Measurements from ENCODE around the gene SCEL.
"Not testable (repeated sequence)": the region's sequence is repeated elsewhere in the genome, so short reads cannot be mapped to it uniquely, and the experiment has no call there.

SCEL gene

GRCh38 chr13:77535448-77535847, at the start of gene SCEL:
Gene SCEL (plus strand): TSS chr13:77535706. CDS start chr13:77555876, 20,170 bp downstream.
- DNase-seq, result no peak

DNA sequence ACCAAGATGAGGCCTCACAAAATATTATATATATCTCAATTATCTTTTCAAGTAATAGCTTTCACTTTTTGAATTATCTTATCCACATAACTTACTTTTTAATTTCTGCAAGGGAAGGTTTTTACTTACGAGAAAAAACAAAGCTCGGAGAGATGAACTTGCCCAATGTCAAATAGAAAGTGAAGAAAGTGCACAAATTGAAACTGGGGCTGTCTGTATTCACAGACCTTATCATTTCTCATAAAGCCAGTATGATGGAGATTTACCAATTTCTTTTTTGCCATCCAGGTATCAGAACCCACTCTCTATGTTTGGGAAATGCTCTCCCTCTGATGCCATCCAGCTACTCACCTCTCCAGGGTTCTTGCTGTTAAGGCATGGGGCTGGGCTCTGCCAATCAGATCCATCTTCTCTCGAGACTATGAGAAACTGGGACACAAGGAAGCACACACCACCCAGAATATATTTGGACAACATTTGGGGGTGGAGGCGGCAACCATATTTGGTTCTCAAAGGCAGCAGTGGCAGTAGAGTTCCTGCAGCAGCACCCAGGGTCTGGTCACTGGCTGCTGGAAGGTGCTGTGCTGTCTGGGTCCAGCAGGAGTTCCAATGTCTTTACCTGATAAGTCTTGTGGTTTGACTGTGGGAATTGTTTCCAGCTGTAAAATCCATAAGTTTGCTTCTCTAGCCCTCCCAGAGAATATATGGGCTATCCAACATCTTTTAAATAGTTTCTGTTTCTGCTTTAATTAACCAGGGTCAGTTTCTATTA, 45.8 kb upstream of the SCEL start:
- DNase-seq, result no peak

- DNase-seq, result no peak
Measured at GRCh38 chr13:77492982-77493381, 42.5 kb upstream of the SCEL start.

GRCh38 chr13:77494226-77494625, 41.3 kb upstream of the SCEL start:
- DNase-seq, result no peak

- DNase-seq, result no peak
Measured at GRCh38 chr13:77497350-77497749, 38.2 kb upstream of the SCEL start.

DNA sequence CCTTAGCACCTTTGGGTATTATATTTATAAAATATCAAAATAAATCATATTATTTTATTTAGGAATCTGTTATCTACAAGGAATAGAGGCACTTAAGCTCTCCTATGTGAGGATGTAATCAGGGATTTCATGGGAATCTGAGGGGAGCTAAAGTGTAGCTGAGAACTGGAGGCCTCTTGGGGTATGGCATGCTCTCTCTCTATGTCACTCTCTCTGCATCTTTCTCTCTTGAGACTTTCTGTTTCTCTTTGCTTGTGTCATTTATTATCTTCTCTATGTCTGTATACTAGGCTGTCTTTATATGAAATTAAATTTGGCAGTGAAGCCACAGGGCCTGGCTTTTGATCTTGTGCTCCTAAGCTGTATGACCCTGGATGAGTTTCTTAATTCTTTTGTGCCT, 37.7 kb upstream of the SCEL start:
- no peak for DNase-seq

DNA sequence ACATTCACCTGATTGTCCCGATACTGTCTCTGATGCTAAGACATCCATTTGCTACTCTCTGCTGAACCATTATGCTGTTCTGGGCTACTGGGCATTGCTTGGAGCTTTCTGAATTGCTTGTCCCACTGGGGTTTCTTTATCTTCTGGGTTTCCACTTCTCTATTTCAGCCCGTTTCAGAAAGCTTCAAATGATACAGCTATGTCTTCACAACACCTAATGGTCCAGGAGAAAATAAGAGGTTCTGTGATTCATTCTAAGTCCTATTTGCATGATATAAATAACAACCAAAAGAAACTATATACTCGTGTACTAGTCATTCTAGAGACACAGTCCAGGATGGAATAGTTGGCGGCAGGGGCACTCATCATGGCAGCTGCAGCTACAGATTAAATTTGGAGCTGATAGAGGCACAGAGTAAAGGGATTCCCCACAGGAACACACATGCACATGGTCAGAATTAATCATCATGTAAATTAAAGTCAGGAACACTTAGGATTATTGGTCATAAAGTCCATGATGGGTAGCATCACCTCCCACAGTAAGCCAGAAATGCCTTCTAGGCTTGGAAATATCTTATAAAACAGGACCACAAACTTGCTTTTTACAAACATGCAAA, 33.3 kb upstream of the SCEL start:
- DNase-seq, result no peak

GRCh38 chr13:77503398-77503797, 32.1 kb upstream of the SCEL start:
- DNase-seq, result no peak

DNA sequence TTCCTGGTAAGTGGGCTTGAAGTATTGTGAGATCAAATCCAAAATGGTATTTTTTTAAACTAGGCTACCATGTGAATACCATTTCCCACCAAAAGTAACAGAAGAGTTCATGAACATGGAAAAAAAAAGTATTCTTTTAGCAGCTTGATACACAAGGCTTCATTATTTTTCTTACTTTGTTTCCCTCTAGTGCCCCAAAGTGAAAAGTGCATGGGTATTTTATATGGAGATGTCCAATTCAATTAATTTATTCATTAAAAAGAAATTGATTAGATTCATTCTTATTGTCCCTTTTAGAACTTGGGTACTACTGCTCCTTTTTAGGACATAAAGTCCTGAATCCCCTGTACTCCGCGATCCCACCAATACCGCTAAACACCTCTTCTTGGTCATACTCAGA, 28.6 kb upstream of the SCEL start:
- DNase-seq, result peak; percentile 15

DNA sequence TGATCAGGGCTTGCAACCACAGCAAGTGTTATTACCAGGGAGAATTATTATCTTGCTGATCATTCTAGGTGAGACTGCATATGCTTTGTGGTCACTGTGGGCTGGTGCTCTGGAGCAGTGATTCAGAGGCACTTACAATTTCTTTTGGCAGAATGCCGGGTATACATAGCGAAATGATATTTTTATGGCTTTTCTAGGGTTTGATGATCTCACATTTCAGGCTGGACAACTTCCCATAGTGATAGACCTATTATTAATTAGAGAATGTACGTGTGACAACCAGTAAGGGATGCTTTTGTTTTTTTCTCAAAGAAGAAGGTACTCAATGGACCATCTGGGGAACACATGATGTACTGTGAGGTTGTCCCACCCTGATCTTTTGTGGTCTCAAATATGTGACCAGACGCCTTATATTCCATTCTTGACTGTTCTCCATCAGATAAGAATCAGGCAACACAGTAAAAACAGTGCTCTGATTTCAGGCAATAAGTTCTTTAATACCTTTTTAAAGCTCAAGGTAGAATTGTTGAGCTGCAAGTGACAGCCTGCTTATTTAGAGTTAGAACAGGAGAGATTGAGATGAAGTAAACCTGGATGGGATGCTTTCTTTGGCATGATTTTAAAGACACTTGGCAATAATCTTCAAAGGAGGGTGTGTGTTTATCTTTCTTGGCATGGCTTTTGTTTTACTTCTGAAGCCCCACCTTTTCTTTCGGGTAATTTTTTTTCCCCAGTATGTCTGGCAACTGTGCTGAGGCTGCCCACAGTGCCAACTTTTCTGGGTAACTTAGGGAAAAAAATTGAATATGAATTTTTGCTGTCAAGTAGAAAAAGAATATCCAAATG, 27.4 kb upstream of the SCEL start:
- no peak for DNase-seq

- peak; percentile 46 for DNase-seq
Measured at GRCh38 chr13:77508959-77509620, 26.4 kb upstream of the SCEL start.

GRCh38 chr13:77510156-77510555, 25.4 kb upstream of the SCEL start:
- DNase-seq, result no peak

GRCh38 chr13:77511552-77511951, 24.0 kb upstream of the SCEL start:
- DNase-seq, result no peak

- peak; percentile 27 for DNase-seq
Measured at GRCh38 chr13:77513719-77514335, 21.7 kb upstream of the SCEL start.

DNA sequence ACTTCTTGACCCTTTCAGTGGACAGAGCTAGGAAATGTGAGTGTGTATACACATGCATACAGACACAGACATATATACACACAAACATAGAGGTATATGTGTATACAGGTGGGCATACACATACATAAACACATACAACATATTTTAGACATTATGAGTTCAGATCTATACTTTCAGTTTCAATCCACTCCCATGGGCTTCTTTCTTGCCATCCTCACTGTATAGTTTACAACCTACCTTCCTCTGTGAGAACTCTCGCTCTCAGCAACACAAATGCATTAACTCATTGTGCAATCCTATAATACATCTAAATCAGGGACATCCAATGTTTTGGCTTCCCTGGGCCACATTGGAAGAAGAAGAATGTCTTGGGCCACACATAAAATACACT, 21.2 kb upstream of the SCEL start:
- no peak for DNase-seq

DNA sequence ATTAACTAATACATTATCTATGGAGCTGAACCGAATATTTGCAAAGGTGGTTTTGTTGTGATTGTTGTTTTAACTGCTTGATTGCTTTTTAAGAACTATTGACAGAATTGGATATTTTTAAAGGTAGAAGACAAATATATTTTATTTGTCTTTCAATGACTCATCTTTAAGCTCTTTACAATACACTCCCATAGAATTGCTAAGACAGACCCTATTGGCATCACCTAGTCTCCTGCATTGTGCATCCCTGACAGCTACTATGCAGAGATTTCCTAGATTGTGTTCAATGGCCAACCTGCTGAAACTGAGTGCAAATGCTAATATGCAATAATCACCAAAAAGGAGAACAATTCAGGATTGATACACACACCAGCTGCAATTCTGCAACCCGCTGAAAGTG, 19.7 kb upstream of the SCEL start:
- DNase-seq, result no peak

GRCh38 chr13:77516342-77516789, 19.1 kb upstream of the SCEL start:
- peak; percentile 64 for DNase-seq

- no peak for DNase-seq
Measured at GRCh38 chr13:77518266-77518665, 17.2 kb upstream of the SCEL start.

- not testable (repeated sequence) for DNase-seq
Measured at GRCh38 chr13:77519396-77519795, 16.1 kb upstream of the SCEL start.

DNA sequence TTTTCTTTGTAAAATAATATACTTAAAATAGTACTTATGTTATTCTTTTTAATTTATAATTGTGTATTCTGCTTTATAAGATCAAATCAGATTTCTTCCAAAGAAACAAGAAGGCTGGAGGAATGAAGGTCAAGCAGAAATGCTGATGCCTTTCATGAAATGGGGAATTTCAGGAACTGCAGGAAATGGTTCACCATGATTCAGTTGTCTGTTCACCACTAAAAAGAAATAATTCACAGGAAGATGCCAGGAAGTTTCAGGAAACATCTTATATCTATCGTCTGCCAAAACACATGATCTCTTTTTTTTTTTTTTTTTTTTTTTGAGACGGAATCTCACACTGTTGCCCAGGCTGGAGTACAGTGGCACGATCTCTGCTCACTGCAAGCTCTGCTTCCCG, 15.7 kb upstream of the SCEL start:
- no peak for DNase-seq

- DNase-seq, result no peak
Measured at GRCh38 chr13:77521194-77521593, 14.3 kb upstream of the SCEL start.

GRCh38 chr13:77521595-77522367, 13.7 kb upstream of the SCEL start:
- DNase-seq, result no peak

All from inflammatory macrophage treated with lipopolysaccharide for 4 hours (primary cell).